Upper lobe of left lung (tissue), 6 donors: ENCODE data around the gene PXDN. TPM values are rescaled to one million over a fixed set of nuclear protein-coding genes. Genes with fewer than 3 reads are reported as not detected.

Source experiments
- ATAC-seq, 2 donors: fragments of 200-7000 bp; cut with Tn5 transposase; one replicate each; pipeline ENCODE4 v1.9.1; 2022; ENCODE audit warnings: mild to moderate bottlenecking in 2 of 2, moderate library complexity in 2 of 2; ENCODE audit not compliant: low FRiP score in 2 of 2
- DNase-seq, 2 donors: peaks; one replicate each; pipeline ENCODE4 v3.0.0-alpha.2; 2019 to 2020
- H3K27ac ChIP-seq, 4 donors: fragments of 200-600 bp; sonication (generic); one replicate each; pipeline ENCODE4 v1.5.1; 2016 to 2019
- H3K27me3 ChIP-seq, 4 donors: fragments of 200-600 bp; sonication (generic); one replicate each; pipeline ENCODE4 v1.5.1; 2017 to 2019
- H3K36me3 ChIP-seq, 4 donors: fragments of 200-600 bp; sonication (generic); one replicate each; pipeline ENCODE4 v1.5.1; 2016 to 2019
- H3K4me1 ChIP-seq, 4 donors: fragments of 200-600 bp; sonication (generic); one replicate each; pipeline ENCODE4 v1.5.1; 2018 to 2019
- H3K4me3 ChIP-seq, 4 donors: fragments of 200-600 bp; sonication (generic); one replicate each; pipeline ENCODE4 v1.5.1; 2017 to 2019; ENCODE audit warnings: mild to moderate bottlenecking in 2 of 4, moderate library complexity in 1 of 4
- H3K9me3 ChIP-seq, 4 donors: fragments of 200-600 bp; sonication (generic); one replicate each; pipeline ENCODE4 v1.5.1; 2018 to 2019
- CTCF ChIP-seq, 6 experiments: fragments of 450-650 bp in 4 of 6; fragments of 200-600 bp in 2 of 6; sonication (generic) in 2 of 6; IDR thresholded peaks; one replicate each; pipeline ENCODE4 v1.5.1; 2016 to 2019; ENCODE audit warnings: antibody characterized with exemption in 6 of 6
- EP300 ChIP-seq, 4 donors: sonication (generic); formaldehyde crosslinking; IDR thresholded peaks; one replicate each; pipeline ENCODE4 v1.5.1; 2017; ENCODE audit warnings: antibody characterized with exemption in 4 of 4, control low read depth in 2 of 4
- POLR2A ChIP-seq, 4 donors: fragments of 450-650 bp; IDR thresholded peaks; one replicate each; pipeline ENCODE4 v1.5.1; 2016 to 2017; ENCODE audit warnings: antibody characterized with exemption in 4 of 4, mild to moderate bottlenecking in 2 of 4
- POLR2AphosphoS5 ChIP-seq, 2 donors: sonication (generic); formaldehyde crosslinking; IDR thresholded peaks; one replicate each; pipeline ENCODE4 v1.5.1; 2017; ENCODE audit warnings: antibody characterized with exemption in 2 of 2
- WGBS, 2 donors: methylation state at CpG; one replicate each; pipeline ENCODE4 v1.1.5; 2017 to 2018; 5-methylcytosine and 5-hydroxymethylcytosine counted together
- total RNA-seq, 6 donors: library from RNA; depleted of rRNA in 4 of 6; stranded (reverse); fragments of >200 nt in 4 of 6; gene quantifications; one replicate each; pipeline versions ENCODE4 v1.1.0 to v1.2.1, GENCODE V29; 2016 to 2021
- donor health status: DM: no; HTN: no; CAD: no; lungs with moderate emphysema.
- donor health status: DM: no; HTN: yes; CAD: no; lungs with severe emphysema.

PXDN gene
- total RNA-seq, 6 donors from 2014 or later, result 20.8 to 65.6 (median 38.5) TPM

DNA sequence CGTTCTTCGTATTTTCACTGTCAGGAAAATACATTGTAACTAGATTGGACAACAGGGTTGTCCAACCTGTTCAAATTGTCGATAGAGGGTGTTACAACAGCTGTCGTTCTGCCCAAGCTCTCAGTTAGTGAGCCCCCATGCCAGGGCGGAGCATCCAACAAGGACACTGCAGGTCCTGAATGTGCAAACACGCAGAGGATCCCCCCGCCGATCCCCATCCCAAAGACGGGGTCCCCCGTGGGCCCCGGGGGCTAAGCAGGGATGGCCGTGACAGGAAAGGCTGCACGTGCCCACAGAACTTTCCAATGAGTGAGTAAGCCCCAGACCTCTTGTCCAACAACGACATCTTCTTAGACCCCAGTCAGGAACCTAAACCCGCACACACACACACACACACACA is 140.8 kb downstream of the PXDN start:
- Histone ChIP-seq H3K4me3 (no peak overlapping the region), H3K9me3 (no peaks in the 10 kb centered on the region), H3K27me3 (no peaks in the 10 kb centered on the region), H3K36me3 (no peaks in the 10 kb centered on the region), H3K4me1 (peaks cover 22 to 52% (median 43%) of the 10 kb centered on the region in 4 donors), H3K27ac (no peak overlapping the region)
- ATAC-seq (no peak), DNase-seq (no peak)
- TF ChIP-seq EP300 (IDR thresholded peaks at IDR 0.05) (no peak), POLR2AphosphoS5 (IDR thresholded peaks at IDR 0.05) (no peak), POLR2A (IDR thresholded peaks at IDR 0.05) (no peak), CTCF (IDR thresholded peaks at IDR 0.05) (no peak)
- 92 to 95% methylated on average over 7 to 15 of the region's 15 CpGs for WGBS, 2 donors

DNA sequence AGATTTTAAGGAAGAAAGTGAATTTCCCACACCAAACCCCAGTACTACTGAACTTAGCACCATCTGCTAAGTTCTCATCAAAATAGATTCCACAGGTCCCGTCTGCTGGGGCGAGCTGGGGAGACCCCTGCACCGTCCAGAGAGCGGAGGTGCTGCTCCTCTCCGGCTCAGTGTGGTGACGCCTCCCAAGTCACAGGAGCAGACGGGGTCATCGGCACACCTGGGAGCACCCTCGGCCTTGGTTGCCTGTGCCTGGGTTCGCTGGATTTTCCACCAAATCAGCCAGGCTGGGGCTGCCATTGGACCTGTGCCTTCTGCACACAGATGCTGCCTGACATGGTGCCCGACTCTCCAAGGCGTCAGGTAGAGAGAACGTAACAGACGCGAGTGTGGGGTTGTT is 141.3 kb downstream of the PXDN start:
- no peak for ATAC-seq
- Histone ChIP-seq H3K9me3 (no peaks in the 10 kb centered on the region), H3K4me3 (no peak overlapping the region), H3K36me3 (no peaks in the 10 kb centered on the region), H3K4me1 (peaks cover 22 to 52% (median 43%) of the 10 kb centered on the region in 4 donors), H3K27me3 (no peaks in the 10 kb centered on the region), H3K27ac (peak overlapping the region in 2 of 4 donors; percentile 70 to 80)
- no peak for TF ChIP-seq CTCF (IDR thresholded peaks at IDR 0.05)
- no peak for TF ChIP-seq EP300 (IDR thresholded peaks at IDR 0.05)
- no peak for TF ChIP-seq POLR2A (IDR thresholded peaks at IDR 0.05)
- no peak for TF ChIP-seq POLR2AphosphoS5 (IDR thresholded peaks at IDR 0.05)
- no peak for DNase-seq
- WGBS, 2 donors, result 92 to 98% methylated on average over 13 to 15 of the region's 15 CpGs

- Histone ChIP-seq H3K36me3 (no peaks in the 10 kb centered on the region), H3K4me1 (peaks cover 22 to 52% (median 43%) of the 10 kb centered on the region in 4 donors), H3K27ac (peak overlapping the region in 3 of 4 donors; percentile 6 to 80 (median 70)), H3K4me3 (no peak overlapping the region), H3K27me3 (no peaks in the 10 kb centered on the region), H3K9me3 (no peaks in the 10 kb centered on the region)
- 91% methylated on average over 15 of the region's 15 CpGs for WGBS, 2 donors
- DNase-seq (no peak), ATAC-seq (no peak)
- TF ChIP-seq POLR2AphosphoS5 (IDR thresholded peaks at IDR 0.05) (no peak), CTCF (IDR thresholded peaks at IDR 0.05) (no peak), POLR2A (IDR thresholded peaks at IDR 0.05) (no peak), EP300 (IDR thresholded peaks at IDR 0.05) (no peak)
These were observed 141.9 kb downstream of the PXDN start for GRCh38 chr2:1602278-1603010.

- Histone ChIP-seq H3K9me3 (no peaks in the 10 kb centered on the region), H3K4me3 (no peak overlapping the region), H3K36me3 (no peaks in the 10 kb centered on the region), H3K27ac (peak overlapping the region; percentile 6 to 80 (median 60)), H3K4me1 (peaks cover 22 to 52% (median 42%) of the 10 kb centered on the region in 4 donors), H3K27me3 (no peaks in the 10 kb centered on the region)
- TF ChIP-seq POLR2AphosphoS5 (IDR thresholded peaks at IDR 0.05) (no peak), CTCF (IDR thresholded peaks at IDR 0.05) (no peak), EP300 (IDR thresholded peaks at IDR 0.05) (no peak), POLR2A (IDR thresholded peaks at IDR 0.05) (no peak)
- no peak for DNase-seq
- WGBS, 2 donors, result 70 to 76% methylated on average over 27 of the region's 27 CpGs
- no peak for ATAC-seq
These were observed 142.6 kb downstream of the PXDN start for GRCh38 chr2:1601471-1602277.
